Loucy (cell line): ENCODE results near the gene CCDC85C.

Source experiments
- EZH2phosphoT487 ChIP-seq: fragments of 200-600 bp; IDR thresholded peaks from 2 replicates; pipeline ENCODE4 v1.6.1; 2018; ENCODE audit warnings: antibody characterized with exemption, mild to moderate bottlenecking, moderate library complexity, borderline replicate concordance
- TF ChIP-seq, protein P1 (sequence below): fragments of 200-600 bp; sonication (generic); conservative IDR thresholded peaks from 2 replicates; pipeline ENCODE4 v1.5.1; 2014; ENCODE audit warnings: mild to moderate bottlenecking, antibody characterized with exemption, low read length

- TF ChIP-seq, protein P1, sequence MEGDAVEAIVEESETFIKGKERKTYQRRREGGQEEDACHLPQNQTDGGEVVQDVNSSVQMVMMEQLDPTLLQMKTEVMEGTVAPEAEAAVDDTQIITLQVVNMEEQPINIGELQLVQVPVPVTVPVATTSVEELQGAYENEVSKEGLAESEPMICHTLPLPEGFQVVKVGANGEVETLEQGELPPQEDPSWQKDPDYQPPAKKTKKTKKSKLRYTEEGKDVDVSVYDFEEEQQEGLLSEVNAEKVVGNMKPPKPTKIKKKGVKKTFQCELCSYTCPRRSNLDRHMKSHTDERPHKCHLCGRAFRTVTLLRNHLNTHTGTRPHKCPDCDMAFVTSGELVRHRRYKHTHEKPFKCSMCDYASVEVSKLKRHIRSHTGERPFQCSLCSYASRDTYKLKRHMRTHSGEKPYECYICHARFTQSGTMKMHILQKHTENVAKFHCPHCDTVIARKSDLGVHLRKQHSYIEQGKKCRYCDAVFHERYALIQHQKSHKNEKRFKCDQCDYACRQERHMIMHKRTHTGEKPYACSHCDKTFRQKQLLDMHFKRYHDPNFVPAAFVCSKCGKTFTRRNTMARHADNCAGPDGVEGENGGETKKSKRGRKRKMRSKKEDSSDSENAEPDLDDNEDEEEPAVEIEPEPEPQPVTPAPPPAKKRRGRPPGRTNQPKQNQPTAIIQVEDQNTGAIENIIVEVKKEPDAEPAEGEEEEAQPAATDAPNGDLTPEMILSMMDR: no peak
- TF ChIP-seq EZH2phosphoT487: no peak
Measured at GRCh38 chr14:99602054-99602787, 1.8 kb downstream of the CCDC85C start.
